GM12878 (cell line): Measurements from ENCODE around the gene TOP2A. TPM values are rescaled to one million over a fixed set of nuclear protein-coding genes. Genes with fewer than 3 reads are reported as not detected.

Source experiments
- ATAC-seq: fragments of 200-7000 bp; cut with Tn5 transposase; 3 replicates; pipeline ENCODE4 v1.9.1; 2020; ENCODE audit warnings: mild to moderate bottlenecking, moderate library complexity
- BruUV-seq: library from RNA; stranded (reverse); fragments of 400-500 nt; replicated peaks from 2 replicates; lab custom pipeline; 2021; lab: Mats Ljungman, UMichigan
- CTCF ChIA-PET: fragments of 300-600 bp; sonication (Branson Sonifier 250); formaldehyde crosslinking; extraction: SDS; loops from one replicate; lab custom pipeline; 2021; ENCODE audit warnings: inconsistent platforms; lab: Yijun Ruan, JAX
- POLR2A ChIA-PET: fragments of 350-600 bp; formaldehyde crosslinking; extraction: SDS; loops from one replicate; lab custom pipeline; 2021; ENCODE audit warnings: inconsistent platforms; lab: Charles Lee
- RAD21 ChIA-PET: fragments of 300-600 bp; sonication (Branson Sonifier 250); formaldehyde crosslinking; loops from one replicate; lab custom pipeline; 2023; ENCODE audit warnings: antibody characterized with exemption; ENCODE audit not compliant: unreplicated experiment; lab: Charles Lee
- SMC1A ChIA-PET: fragments of 300-600 bp; sonication (Branson Sonifier 250); formaldehyde crosslinking; loops from one replicate; lab custom pipeline; 2023; ENCODE audit not compliant: unreplicated experiment, uncharacterized antibody; lab: Charles Lee
- DNase-seq: peaks from one replicate; pipeline ENCODE4 v3.0.0-alpha.2; 2011; ENCODE audit warnings: low read depth, low spot score
- FAIRE-seq: peaks from 3 replicates; lab custom pipeline; 2011; peaks lifted over from hg19 to GRCh38; lab: Jason Lieb, UNC
- H2AFZ ChIP-seq: 2 replicates; pipeline ENCODE4 v1.6.0; 2011; ENCODE audit warnings: low read depth, low read length, control low read depth; ENCODE audit not compliant: control insufficient read depth
- H3K27ac ChIP-seq: 2 replicates; pipeline ENCODE4 v1.5.1; 2011; ENCODE audit warnings: control low read depth; ENCODE audit not compliant: control insufficient read depth, insufficient read depth
- H3K27me3 ChIP-seq, 2 experiments: replicated peaks in 1 of 2; 2 replicates each; pipeline versions ENCODE4 v1.6.0 to v1.6.1; 2011; ENCODE audit warnings: low read length in 1 of 2; ENCODE audit not compliant: control insufficient read depth in 2 of 2, insufficient read depth in 2 of 2
- H3K36me3 ChIP-seq, 2 experiments: 2 replicates each; pipeline ENCODE4 v1.5.1; 2011; ENCODE audit warnings: low read length in 1 of 2; ENCODE audit not compliant: control insufficient read depth in 2 of 2, insufficient read depth in 2 of 2
- H3K4me1 ChIP-seq: 2 replicates; pipeline ENCODE4 v1.6.1; 2011; ENCODE audit warnings: mild to moderate bottlenecking, low read length, moderate library complexity, mixed read lengths; ENCODE audit not compliant: control insufficient read depth, insufficient read depth
- H3K4me2 ChIP-seq: 2 replicates; pipeline ENCODE4 v1.6.0; 2011; ENCODE audit warnings: control low read depth; ENCODE audit not compliant: control insufficient read depth, insufficient read depth
- H3K4me3 ChIP-seq: fragments of 200-600 bp; sonication (generic); 2 replicates; pipeline ENCODE4 v1.5.1; 2016
- H3K79me2 ChIP-seq: 2 replicates; pipeline ENCODE4 v1.6.0; 2011; ENCODE audit warnings: low read length; ENCODE audit not compliant: control insufficient read depth, insufficient read depth
- H3K9ac ChIP-seq: 2 replicates; pipeline ENCODE4 v1.8.0; 2011; ENCODE audit warnings: low read length, control low read depth, mixed read lengths; ENCODE audit not compliant: control insufficient read depth, insufficient read depth
- H3K9me3 ChIP-seq: replicated peaks from 3 replicates; pipeline ENCODE4 v1.5.1; 2011; ENCODE audit warnings: mild to moderate bottlenecking, low read length; ENCODE audit not compliant: control insufficient read depth, insufficient read depth
- H4K20me1 ChIP-seq: 2 replicates; pipeline ENCODE4 v1.6.0; 2011; ENCODE audit not compliant: control insufficient read depth, insufficient read depth
- BCLAF1 ChIP-seq: fragments of 450-650 bp; IDR thresholded peaks from 2 replicates; pipeline ENCODE4 v1.6.1; 2017; ENCODE audit warnings: antibody characterized with exemption, mild to moderate bottlenecking, moderate library complexity
- CHD4 ChIP-seq: fragments of 200-600 bp; sonication (generic); IDR thresholded peaks from 2 replicates; pipeline ENCODE4 v1.6.1; 2016; ENCODE audit warnings: mild to moderate bottlenecking
- KDM1A ChIP-seq: fragments of 200-600 bp; sonication (generic); IDR thresholded peaks from 2 replicates; pipeline ENCODE4 v1.6.1; 2016; ENCODE audit warnings: borderline replicate concordance
- MXI1 ChIP-seq: fragments of 150-350 bp; IDR thresholded peaks from 2 replicates; pipeline ENCODE4 v1.6.1; 2011; ENCODE audit warnings: low read depth, mild to moderate bottlenecking, inconsistent platforms, low read length, improper control_type of control experiment
- NBN ChIP-seq: fragments of 450-650 bp; IDR thresholded peaks from 2 replicates; pipeline ENCODE4 v1.6.1; 2016
- NFYB ChIP-seq: IDR thresholded peaks from 2 replicates; pipeline ENCODE4 v1.6.1; 2011; ENCODE audit warnings: low read depth, mild to moderate bottlenecking, low read length, improper control_type of control experiment, moderate library complexity; ENCODE audit not compliant: insufficient read depth
- POU2F2 ChIP-seq: IDR thresholded peaks from 3 replicates; pipeline ENCODE4 v1.6.1; 2011; ENCODE audit warnings: low read depth, mild to moderate bottlenecking, low read length, borderline replicate concordance
- SIX5 ChIP-seq: IDR thresholded peaks from 2 replicates; pipeline ENCODE4 v1.6.1; 2011; ENCODE audit warnings: mild to moderate bottlenecking, low read depth, low read length, moderate library complexity; ENCODE audit not compliant: severe bottlenecking
- SP1 ChIP-seq: IDR thresholded peaks from one replicate; pipeline ENCODE4 v1.6.1; 2011; ENCODE audit warnings: low read depth, low read length
- STAT1 ChIP-seq: fragments of 450-650 bp; conservative IDR thresholded peaks from 2 replicates; pipeline ENCODE4 v1.6.1; 2014; ENCODE audit warnings: antibody characterized with exemption, mild to moderate bottlenecking
- WGBS: methylation state at CpG from one replicate; pipeline ENCODE4 v1.1.6; 2016; ENCODE audit warnings: low lambda C conversion rate; ENCODE audit not compliant: insufficient replicate concordance, insufficient coverage; ENCODE audit errors: missing lambda C conversion rate; 5-methylcytosine and 5-hydroxymethylcytosine counted together
- in situ Hi-C: fragments of 300-500 bp; cut with MboI; formaldehyde crosslinking; loops from 9 replicates; pipeline ENCODE4 v1.14.3; 2018; ENCODE audit warnings: mixed read lengths
- intact Hi-C: fragments of 100-400 bp; cut with micrococcal nuclease; formaldehyde crosslinking; loops from one replicate; pipeline ENCODE4 v1.14.2; 2022; ENCODE audit not compliant: unreplicated experiment
- polyA plus RNA-seq, 11 experiments: library from polyadenylated mRNA; depleted of rRNA in 4 of 11; unstranded in 6 of 11; stranded (reverse) in 5 of 11; fragments of >200 nt; fragmentation: Nextera tagmentation in 4 of 11; fragmentation: Illumina TruSeq in 1 of 11; extraction: Ambion mirVana in 4 of 11; extraction: Trizol in 1 of 11; gene quantifications; 1 replicate in 1 of 11; 2 replicates in 10 of 11; pipeline versions ENCODE4 v1.2.1 to v1.2.3, GENCODE V29; 2011 to 2016; ENCODE audit warnings: inconsistent platforms in 2 of 11, missing spikeins in 2 of 11, low read depth in 1 of 11
- total RNA-seq, 4 experiments: library from RNA; depleted of rRNA in 3 of 4; stranded (reverse); fragments of >200 nt in 3 of 4; fragmentation: Illumina TruSeq in 1 of 4; extraction: Trizol in 1 of 4; gene quantifications; 2 replicates each; pipeline versions ENCODE4 v1.2.1 to v1.2.3, GENCODE V29; 2013 to 2021
- TF ChIP-seq, protein P1 (sequence below): fragments of 450-650 bp; IDR thresholded peaks from 2 replicates; pipeline ENCODE4 v1.6.1; 2016; ENCODE audit warnings: mild to moderate bottlenecking
- TF ChIP-seq, protein P2 (sequence below), 3 experiments: IDR thresholded peaks in 2 of 3; conservative IDR thresholded peaks in 1 of 3; 2 replicates each; pipeline ENCODE4 v1.5.1; 2011; ENCODE audit warnings: low read depth in 3 of 3, low read length in 3 of 3, mild to moderate bottlenecking in 3 of 3, control low read depth in 2 of 3, moderate library complexity in 2 of 3, inconsistent platforms in 1 of 3, mixed read lengths in 1 of 3; ENCODE audit not compliant: control insufficient read depth in 2 of 3, insufficient read depth in 1 of 3; ENCODE audit errors: extremely low read depth in 1 of 3

TOP2A gene
- total and polyA plus RNA-seq, 10 of the 15 experiments (the other 5 are each of a cell fraction or from before 2014, with no cell fraction given), result 117 to 275 (median 232) TPM

- TF ChIP-seq STAT1, result no peak
- TF ChIP-seq POU2F2, result no peak
Measured at GRCh38 chr17:40360091-40360490, 57.6 kb downstream of the TOP2A start (continued).

DNA sequence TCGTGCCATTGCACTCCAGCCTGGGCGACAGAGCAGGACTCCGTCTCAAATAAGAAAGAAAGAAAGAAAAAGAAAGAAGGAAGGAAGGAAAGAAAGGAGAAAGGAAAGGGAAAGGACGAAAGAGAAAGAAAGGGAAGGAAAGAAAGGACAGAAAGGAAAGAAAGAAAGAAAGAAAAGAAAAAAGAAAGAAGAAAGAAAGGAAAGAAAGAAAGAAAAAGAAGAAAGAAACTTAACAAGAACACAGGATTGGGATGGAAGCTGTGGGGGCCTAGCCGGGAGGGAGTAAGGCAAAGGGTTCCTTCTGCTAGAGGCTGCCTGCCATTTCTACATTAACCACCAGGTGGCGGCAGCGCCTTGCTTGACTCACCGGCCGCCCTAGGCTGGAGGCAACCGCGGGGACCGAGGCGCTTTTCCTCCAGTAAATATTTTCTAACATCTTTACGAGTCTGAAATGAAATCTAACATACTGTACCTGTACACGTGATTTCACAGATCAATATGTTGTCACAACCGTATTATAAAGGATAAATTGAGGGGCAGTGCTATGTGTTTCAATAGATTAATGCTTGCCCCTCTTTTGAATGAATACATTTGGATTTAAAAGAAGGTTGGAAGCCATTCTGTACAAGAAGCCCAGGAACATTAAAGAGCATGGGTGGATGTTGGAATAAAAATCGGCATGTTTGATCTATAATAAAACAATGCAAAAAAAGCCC, 59.2 kb downstream of the TOP2A start:
- in situ Hi-C loops (loop anchor here (5.0 kb wide), 1 partner anchor 174 kb away; no protein-coding TSS in a partner anchor), intact Hi-C loops (loop anchor here (1.0 to 5.0 kb wide), 4 partner anchors 36 to 259 kb away; no protein-coding TSS in a partner anchor)
- WGBS, result 3% methylated on average over 17 of the region's 17 CpGs
- ChIA-PET CTCF (interaction anchor here (0.6 to 9.1 kb wide), 24 partner anchors 10 to 202 kb away, joined by 3 to 311 read pairs (median 3); partner anchors contain the start of genes RARA and TOP2A), POLR2A (interaction anchor here (1.8 kb wide), 2 partner anchors 51 to 175 kb away, joined by 4 read pairs; no protein-coding TSS in a partner anchor), SMC1A (interaction anchor here (0.7 to 3.1 kb wide), 14 partner anchors 31 to 180 kb away, joined by 3 to 23 read pairs (median 4); no protein-coding TSS in a partner anchor), RAD21 (interaction anchor here (1.0 to 8.2 kb wide), 7 partner anchors 13 to 257 kb away, joined by 3 to 271 read pairs (median 4); partner anchors contain the start of gene RARA)
- no peaks in the 10 kb centered on the region; the same call in 2 of the 3 replicates for H3K9me3 ChIP-seq
- no peak overlapping the region; the same call in 1 of the 2 replicates for H3K4me2 ChIP-seq
- no peaks in the 10 kb centered on the region for H4K20me1 ChIP-seq
- ATAC-seq (peak; percentile 75), FAIRE-seq (peak; percentile 96), DNase-seq (no peak)
- no peak overlapping the region for H3K4me3 ChIP-seq
- no peak overlapping the region for H3K27ac ChIP-seq
- no peaks in the 10 kb centered on the region for H3K79me2 ChIP-seq
- peaks cover 4% of the 10 kb centered on the region for H3K4me1 ChIP-seq
- peak overlapping the region; percentile 33 for H2AFZ ChIP-seq
- no TSS peak for BruUV-seq
- no peak overlapping the region for H3K9ac ChIP-seq
- H3K27me3 ChIP-seq, result peaks cover 0 to 2% of the 10 kb centered on the region in 2 experiments; a peak in 1 of 4 replicates
- peaks cover 5 to 17% of the 10 kb centered on the region in 2 experiments; a peak in 3 of 4 replicates for H3K36me3 ChIP-seq
- peak; percentile 85 for TF ChIP-seq NBN
- TF ChIP-seq CHD4, result no peak
- no peak for TF ChIP-seq KDM1A
- no peak for TF ChIP-seq BCLAF1
- TF ChIP-seq SIX5, result no peak
- no peak for TF ChIP-seq MXI1
- TF ChIP-seq, protein P1, sequence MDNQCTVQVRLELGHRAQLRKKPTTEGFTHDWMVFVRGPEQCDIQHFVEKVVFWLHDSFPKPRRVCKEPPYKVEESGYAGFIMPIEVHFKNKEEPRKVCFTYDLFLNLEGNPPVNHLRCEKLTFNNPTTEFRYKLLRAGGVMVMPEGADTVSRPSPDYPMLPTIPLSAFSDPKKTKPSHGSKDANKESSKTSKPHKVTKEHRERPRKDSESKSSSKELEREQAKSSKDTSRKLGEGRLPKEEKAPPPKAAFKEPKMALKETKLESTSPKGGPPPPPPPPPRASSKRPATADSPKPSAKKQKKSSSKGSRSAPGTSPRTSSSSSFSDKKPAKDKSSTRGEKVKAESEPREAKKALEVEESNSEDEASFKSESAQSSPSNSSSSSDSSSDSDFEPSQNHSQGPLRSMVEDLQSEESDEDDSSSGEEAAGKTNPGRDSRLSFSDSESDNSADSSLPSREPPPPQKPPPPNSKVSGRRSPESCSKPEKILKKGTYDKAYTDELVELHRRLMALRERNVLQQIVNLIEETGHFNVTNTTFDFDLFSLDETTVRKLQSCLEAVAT, result no peak
- TF ChIP-seq, protein P2, sequence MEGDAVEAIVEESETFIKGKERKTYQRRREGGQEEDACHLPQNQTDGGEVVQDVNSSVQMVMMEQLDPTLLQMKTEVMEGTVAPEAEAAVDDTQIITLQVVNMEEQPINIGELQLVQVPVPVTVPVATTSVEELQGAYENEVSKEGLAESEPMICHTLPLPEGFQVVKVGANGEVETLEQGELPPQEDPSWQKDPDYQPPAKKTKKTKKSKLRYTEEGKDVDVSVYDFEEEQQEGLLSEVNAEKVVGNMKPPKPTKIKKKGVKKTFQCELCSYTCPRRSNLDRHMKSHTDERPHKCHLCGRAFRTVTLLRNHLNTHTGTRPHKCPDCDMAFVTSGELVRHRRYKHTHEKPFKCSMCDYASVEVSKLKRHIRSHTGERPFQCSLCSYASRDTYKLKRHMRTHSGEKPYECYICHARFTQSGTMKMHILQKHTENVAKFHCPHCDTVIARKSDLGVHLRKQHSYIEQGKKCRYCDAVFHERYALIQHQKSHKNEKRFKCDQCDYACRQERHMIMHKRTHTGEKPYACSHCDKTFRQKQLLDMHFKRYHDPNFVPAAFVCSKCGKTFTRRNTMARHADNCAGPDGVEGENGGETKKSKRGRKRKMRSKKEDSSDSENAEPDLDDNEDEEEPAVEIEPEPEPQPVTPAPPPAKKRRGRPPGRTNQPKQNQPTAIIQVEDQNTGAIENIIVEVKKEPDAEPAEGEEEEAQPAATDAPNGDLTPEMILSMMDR (IDR thresholded peaks at IDR 0.05 in 2 of 3, conservative IDR thresholded peaks at IDR 0.05 in 1 of 3; ENCODE audit: control insufficient read depth in 2 of 3, extremely low read depth in 1 of 3, insufficient read depth in 1 of 3, low read depth in 3 of 3, low read length in 3 of 3), result peak; percentile 91 to 96 (median 93); a peak in 5 of 6 replicates
- no peak for TF ChIP-seq NFYB
- peak; percentile 16 for TF ChIP-seq SP1
